Measurements from ENCODE around the gene FLOT1. TPM values are rescaled to one million over a fixed set of nuclear protein-coding genes. Genes with fewer than 3 reads are reported as not detected.
A peak's percentile ranks its signal among the peaks of the same experiment; 100 is the strongest.

Gene FLOT1
- total and polyA plus RNA-seq, 9 of the 15 experiments (the other 6 are each of a cell fraction or from before 2014, with no cell fraction given) = 11.7 to 149 (median 118) TPM

GRCh38 chr6:30717845-30718720, 24.4 kb downstream of the FLOT1 start (continued):
- peak; percentile 31; the same call in 1 of the 2 replicates for TF ChIP-seq ZNF592 (IDR thresholded peaks at IDR 0.05)
- TF ChIP-seq ZNF707 (CRISPR knock-in tag; conservative IDR thresholded peaks at IDR 0.05) = peak; percentile 52; the same call in 1 of the 2 replicates
- 0 out of 2 replicates have a peak, but pooled peaks have one; percentile 5 for TF ChIP-seq STAT5A (IDR thresholded peaks at IDR 0.05; ENCODE audit: borderline replicate concordance, low read length)
- TF ChIP-seq SMARCC2 (IDR thresholded peaks at IDR 0.05; ENCODE audit: low read depth) = peak; percentile 22; the same call in 1 of the 2 replicates
- peak in 1 of 3 experiments; percentile 29; a peak in 1 of 6 replicates for TF ChIP-seq ZBTB11 (CRISPR knock-in tag; IDR thresholded peaks at IDR 0.05)
- 0 out of 2 replicates have a peak, but pooled peaks have one; percentile 2 for TF ChIP-seq ZNF589 (CRISPR knock-in tag; IDR thresholded peaks at IDR 0.05; ENCODE audit: low read depth)
- 0 out of 2 replicates have a peak, but pooled peaks have one; percentile 10 for TF ChIP-seq NR1H2 (CRISPR knock-in tag; IDR thresholded peaks at IDR 0.05)
- TF ChIP-seq ZNF395 (CRISPR knock-in tag; IDR thresholded peaks at IDR 0.05) = peak; percentile 75; the same call in 1 of the 2 replicates
- 0 out of 2 replicates have a peak, but pooled peaks have one; percentile 24 for TF ChIP-seq FOXJ2 (tag; IDR thresholded peaks at IDR 0.05)
- TF ChIP-seq AFF1 (IDR thresholded peaks at IDR 0.05; ENCODE audit: low read depth in 1 of 2, partially characterized antibody in 2 of 2) = peak in 1 of 2 experiments; percentile 50
